Activated CD4-positive, CD25-positive, alpha-beta regulatory T cell treated with anti-CD3 and anti-CD28 coated beads, Interleukin-2, amount 50 U/mL, for 24 hours (primary cell): ENCODE measurements around the gene RIC1.
A peak's percentile ranks its signal among the peaks of the same experiment; 100 is the strongest.
"Not testable (repeated sequence)": the region's sequence is repeated elsewhere in the genome, so short reads cannot be mapped to it uniquely, and the experiment has no call there.

Source experiments
- ATAC-seq, 2 donors: fragments of 150-1000 bp; cut with Tn5 transposase; one replicate each; pipeline ENCODE4 v1.10.0; 2021; ENCODE audit warnings: mild to moderate bottlenecking in 1 of 2, moderate library complexity in 1 of 2

RIC1 gene, protein sequence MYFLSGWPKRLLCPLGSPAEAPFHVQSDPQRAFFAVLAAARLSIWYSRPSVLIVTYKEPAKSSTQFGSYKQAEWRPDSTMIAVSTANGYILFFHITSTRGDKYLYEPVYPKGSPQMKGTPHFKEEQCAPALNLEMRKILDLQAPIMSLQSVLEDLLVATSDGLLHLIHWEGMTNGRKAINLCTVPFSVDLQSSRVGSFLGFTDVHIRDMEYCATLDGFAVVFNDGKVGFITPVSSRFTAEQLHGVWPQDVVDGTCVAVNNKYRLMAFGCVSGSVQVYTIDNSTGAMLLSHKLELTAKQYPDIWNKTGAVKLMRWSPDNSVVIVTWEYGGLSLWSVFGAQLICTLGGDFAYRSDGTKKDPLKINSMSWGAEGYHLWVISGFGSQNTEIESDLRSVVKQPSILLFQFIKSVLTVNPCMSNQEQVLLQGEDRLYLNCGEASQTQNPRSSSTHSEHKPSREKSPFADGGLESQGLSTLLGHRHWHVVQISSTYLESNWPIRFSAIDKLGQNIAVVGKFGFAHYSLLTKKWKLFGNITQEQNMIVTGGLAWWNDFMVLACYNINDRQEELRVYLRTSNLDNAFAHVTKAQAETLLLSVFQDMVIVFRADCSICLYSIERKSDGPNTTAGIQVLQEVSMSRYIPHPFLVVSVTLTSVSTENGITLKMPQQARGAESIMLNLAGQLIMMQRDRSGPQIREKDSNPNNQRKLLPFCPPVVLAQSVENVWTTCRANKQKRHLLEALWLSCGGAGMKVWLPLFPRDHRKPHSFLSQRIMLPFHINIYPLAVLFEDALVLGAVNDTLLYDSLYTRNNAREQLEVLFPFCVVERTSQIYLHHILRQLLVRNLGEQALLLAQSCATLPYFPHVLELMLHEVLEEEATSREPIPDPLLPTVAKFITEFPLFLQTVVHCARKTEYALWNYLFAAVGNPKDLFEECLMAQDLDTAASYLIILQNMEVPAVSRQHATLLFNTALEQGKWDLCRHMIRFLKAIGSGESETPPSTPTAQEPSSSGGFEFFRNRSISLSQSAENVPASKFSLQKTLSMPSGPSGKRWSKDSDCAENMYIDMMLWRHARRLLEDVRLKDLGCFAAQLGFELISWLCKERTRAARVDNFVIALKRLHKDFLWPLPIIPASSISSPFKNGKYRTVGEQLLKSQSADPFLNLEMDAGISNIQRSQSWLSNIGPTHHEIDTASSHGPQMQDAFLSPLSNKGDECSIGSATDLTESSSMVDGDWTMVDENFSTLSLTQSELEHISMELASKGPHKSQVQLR (N-terminal part only)

DNA sequence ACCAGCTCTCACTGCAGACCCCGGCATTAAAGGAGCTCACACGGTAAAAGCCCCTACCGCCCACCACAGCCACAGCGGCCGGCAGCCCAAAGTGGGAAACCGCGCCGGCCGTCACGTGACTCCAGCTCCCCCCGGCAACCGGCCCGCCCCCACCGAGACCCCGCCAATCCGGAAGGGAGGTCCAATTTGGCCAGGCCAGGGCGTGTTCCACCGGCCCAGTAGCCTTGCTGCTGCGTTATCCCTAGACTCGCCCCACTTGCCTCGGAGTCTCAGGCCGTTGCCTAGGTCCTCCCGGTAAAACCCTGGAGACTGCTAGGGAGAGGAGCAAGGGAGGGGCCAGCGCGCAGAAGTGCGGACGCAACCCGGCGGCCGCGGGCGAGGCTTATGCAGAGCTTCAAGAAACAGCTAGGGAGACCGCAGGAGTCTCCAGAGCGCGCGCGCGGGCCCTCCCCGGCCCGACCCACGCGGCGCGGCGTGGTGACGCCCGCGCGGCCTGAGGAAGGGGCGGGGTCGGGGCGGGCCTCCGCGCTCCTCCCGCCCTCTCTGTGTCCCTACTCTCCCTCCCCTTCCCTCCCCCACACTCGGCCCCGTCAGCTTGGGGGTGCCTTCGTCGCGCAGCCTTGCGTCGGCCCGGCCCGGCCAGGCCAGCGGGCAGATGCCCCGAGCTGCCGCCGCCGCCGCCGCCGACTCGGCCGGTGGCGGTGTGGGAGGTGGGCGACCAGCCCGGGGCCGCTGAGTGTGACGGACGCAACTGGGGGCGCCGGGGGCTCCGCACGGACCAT lies at the start of gene RIC1:
RIC1 (plus strand) TSS at position 578 of the 782 bp plus-strand sequence; CDS start at position 781, 203 bp downstream.
- ATAC-seq: peak; percentile 87 to 91

DNA sequence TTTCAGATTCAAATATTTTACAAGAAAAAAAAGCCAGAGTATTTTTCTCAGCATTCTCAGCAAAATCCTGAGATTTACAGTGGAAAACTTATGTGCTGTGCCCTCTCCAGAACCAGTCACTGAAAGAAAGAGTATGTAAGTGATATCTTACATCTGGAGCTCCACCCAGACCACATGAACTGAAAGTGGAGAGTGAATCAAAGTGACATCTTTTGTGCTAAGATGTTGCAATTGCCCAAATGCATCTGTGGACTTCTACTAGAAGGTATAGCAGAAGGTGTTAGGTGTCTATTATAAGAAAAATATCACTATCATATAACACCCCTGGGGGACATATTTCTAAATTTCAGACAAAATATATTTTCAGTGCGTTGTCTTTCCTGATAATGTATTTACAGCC lies 49.0 kb upstream of the RIC1 start:
- ATAC-seq: no peak

DNA sequence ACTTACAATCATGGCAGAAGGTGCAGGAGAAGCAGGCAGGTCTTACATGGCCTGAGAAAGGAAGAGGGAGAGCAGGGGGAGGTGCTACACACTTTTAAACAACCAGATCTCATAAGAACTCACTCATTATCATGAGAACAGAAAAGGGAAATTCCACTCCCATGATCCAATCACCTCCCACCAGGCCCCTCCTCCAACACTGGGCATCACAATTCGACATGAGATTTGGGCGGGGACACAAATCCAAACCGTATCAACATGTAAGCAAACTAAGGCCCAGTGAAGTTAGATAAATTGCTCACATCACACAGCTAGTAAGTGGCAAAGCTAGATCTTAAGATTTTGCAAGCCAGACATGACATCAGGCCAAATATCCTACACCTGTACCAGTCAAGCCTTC lies 48.3 kb upstream of the RIC1 start:
- no peak for ATAC-seq

DNA sequence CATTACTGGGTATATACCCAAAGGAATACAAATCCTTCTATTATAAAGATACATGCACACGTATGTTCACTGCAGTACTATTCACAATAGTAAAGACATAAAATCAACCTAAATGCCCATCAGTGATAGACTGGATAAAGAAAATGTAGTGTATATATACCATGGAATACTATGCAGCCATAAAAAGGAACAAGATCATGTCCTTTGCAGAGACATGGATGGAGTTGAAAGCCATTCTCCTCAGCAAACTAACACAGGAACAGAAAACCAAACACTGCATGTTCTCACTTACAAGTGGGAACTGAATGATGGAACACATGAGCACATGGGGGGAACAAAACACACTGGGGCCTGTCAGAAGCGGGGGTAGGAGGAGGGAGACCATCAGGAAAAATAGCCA lies 47.2 kb upstream of the RIC1 start:
- ATAC-seq: not testable (repeated sequence)

DNA sequence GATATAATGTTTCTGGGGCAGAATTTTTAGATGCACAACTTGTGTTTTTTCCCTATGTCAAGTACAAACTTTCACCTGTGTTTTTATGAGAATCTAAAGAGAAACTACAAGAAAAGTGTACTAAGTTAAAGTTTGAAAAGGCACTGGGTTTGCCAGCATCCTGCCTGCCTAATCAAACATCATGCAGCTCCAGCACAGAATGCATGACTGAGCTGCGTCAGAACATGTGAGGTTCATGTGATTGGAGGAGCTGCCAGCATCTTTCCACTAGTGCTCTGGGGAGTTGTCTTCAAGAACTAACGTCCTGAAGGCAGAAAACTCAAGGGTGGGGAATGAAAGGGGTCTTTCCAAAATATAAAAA lies 46.1 kb upstream of the RIC1 start:
- ATAC-seq: peak; percentile 28 to 33

DNA sequence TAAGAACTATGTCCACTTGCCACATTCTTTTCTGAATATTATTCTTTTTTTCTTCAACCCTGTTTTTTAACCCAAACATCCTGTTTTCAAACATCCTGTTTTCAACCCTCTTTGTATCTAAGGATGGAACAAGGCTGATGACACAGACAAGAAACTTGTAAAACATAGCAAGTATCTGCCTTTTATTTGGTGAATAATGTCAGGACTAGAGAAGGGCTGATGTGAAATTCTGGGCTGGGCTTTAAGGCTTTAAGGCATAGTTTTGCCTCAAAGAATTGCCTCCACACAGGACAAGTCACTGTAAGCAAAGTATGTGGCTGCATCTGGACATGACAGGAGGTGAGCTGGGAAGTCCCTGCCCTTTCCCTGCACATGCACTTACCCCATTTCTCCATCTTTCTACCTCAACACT lies 42.5 kb upstream of the RIC1 start:
- ATAC-seq: peak in 1 of 2 donors; percentile 25

DNA sequence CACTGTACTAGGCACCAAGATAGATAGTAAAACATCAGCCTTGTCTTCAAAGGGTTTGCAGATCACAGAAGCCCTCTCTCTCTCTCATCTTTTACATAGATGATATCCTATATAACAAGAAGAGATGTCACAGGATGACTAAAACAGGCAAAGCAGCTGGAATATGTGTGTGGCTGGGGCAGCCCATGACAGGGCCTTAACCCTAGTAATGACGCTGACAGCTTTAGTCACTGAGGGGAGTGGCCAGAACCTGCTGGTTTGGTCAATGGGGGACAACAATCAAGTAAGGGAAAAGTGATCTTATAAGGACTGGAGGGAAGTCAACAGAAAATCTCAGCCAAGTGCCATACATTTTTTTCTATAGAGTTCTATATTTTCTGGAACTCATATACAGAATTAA lies 41.9 kb upstream of the RIC1 start:
- peak; percentile 70 to 74 for ATAC-seq

DNA sequence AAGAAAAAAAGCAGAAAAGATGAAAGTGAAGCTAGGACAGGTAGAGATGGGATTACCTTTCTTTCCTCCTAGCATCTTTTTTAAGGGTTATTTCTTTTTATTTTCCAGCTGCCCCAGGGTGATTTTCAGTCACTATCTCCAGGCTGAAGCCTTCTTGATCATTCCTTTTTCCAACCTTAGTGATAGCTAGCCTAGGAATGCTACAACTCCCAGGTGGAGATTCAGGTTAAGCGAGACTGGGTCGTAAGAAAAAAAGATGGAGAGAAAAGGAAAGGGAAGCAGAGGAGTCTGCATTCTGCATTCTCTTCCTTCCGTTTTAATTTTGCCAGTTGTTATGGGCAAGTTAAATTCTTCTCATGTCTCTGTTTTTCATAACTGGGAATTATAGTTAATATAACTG lies 36.7 kb upstream of the RIC1 start:
- ATAC-seq: no peak

DNA sequence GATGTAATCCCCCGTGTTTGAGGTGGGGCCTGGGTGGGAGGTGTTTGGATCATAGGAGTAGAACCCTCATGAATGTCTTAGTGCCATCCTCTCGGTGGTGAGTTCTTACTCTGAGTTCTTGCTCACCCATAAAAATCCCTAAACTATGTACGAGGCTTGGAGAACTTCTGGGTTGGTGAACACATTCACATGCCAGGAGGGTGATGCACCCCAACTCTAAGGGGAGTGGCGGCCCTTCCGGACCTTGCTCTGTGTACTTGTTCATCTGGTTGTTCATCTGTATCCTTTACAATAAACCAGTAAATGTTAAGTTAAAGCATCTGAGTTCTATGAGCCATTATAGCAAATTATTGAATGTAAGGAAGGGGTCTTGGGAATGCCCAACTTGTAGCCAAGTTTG lies 36.0 kb upstream of the RIC1 start:
- no peak for ATAC-seq

DNA sequence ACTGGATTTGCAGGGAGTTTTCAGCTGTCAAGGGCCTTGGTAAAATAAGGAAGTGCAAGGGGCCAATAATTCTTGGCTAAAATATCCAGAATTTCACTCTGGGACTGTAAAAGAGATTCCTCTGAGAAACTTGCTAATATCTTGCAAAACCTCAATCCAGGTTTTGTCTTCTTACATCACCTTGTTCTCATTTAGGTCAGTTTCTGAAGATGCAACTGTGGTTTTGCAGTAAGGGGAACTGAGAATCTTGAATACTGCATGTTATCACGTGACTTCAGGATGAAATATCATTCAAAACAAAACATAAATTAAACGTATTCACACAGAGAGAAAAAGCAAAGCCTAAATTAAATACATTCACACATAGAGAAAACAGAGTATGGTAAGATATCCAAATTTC lies 35.0 kb upstream of the RIC1 start:
- peak in 1 of 2 donors; percentile 43 for ATAC-seq

DNA sequence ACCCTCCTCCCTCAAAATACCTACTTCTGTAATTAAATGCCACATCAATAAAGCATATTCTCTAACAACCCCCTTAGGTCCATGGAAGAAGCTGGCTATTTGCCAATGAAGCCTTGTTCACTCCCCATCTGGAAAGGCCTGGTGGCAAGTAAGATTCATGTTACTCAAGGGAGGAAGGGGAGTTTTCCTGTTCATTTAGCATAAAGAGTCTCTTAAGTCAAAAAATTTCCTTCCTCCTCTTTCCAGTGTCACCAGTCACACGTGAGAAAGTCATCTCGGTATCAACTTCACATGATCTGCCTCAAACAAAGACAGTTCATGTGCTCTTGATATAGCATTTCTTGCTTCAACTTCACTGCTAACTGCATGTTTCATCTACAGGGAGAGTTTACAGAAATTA lies 32.7 kb upstream of the RIC1 start:
- ATAC-seq: no peak

DNA sequence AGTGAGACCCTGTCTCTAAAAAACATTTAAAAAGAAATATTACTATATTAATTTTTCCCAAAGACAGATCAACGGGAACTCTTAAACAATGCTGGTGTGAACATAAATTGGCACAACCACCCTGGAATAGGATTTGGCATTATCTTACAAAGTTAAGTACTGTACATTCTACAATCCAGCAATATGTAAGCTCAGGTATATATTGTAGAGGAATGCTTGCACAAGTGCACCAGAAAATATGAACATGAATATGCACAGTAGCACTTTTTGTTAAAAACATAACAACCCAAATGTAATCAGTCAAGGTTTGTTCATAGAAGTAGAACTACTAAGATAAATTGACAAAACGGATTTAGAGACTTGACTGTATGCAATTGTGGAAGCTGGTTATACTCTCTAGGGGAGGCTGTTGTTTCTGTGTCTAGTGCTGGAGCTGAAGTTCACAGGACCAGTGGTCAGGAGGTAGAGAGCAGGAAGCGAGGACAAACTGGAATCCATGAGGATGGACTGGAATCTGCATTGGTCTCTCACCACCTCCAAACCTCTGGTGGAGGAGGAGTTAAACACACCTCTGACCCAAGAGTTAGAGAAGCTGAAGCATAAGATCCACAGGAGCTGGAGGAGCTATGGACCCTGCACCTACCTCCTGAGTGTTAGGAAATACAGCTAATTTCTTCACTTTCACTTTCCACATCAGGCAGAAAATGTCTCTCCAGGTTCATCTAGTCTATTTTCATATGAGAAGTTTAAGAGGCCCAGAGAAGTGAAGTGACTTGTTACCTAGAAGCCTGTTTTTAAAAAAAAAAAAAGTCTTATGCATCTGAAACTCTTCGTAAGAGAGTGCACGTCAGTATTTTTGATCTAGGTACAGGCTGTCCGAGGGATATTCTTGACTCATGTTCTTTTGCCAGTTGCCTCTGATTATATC lies 20.3 kb upstream of the RIC1 start:
- ATAC-seq: peak; percentile 72 to 73

DNA sequence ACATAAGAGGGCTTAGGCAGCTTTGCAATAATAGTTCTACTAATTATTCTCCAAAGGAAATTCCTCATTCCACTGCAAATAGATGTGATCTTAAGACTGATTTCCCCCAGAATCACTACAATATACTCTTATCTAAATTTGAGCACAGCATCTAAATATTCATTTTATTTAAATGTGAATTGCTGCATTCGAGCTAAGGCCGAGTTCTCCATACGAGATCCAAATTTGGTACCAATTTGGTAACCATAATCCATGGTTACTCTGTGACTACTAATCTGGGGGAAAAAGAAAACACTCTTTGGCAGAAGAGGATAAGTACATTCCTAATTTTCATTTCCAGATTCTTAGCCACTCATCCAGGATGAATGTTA lies 19.7 kb upstream of the RIC1 start:
- ATAC-seq: no peak

DNA sequence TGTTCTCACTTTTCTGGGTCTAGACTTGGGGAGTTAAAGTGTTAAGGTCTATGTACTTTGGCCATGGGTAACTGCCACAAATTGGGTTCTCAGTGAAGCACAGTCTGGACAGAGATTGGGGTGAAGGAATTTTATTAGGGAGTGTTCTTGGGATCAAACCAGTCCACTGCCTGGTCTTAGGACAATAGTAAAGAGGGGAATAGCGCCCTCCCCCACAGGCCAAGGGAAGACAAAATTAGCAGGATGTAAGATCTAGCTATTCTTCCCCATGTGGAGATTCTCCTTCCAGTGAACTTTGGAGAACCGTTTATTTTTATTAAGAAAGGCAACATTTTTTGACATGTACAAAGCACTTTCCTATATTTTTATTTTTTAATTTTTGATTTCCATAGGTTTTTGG lies 18.4 kb upstream of the RIC1 start:
- ATAC-seq: no peak

DNA sequence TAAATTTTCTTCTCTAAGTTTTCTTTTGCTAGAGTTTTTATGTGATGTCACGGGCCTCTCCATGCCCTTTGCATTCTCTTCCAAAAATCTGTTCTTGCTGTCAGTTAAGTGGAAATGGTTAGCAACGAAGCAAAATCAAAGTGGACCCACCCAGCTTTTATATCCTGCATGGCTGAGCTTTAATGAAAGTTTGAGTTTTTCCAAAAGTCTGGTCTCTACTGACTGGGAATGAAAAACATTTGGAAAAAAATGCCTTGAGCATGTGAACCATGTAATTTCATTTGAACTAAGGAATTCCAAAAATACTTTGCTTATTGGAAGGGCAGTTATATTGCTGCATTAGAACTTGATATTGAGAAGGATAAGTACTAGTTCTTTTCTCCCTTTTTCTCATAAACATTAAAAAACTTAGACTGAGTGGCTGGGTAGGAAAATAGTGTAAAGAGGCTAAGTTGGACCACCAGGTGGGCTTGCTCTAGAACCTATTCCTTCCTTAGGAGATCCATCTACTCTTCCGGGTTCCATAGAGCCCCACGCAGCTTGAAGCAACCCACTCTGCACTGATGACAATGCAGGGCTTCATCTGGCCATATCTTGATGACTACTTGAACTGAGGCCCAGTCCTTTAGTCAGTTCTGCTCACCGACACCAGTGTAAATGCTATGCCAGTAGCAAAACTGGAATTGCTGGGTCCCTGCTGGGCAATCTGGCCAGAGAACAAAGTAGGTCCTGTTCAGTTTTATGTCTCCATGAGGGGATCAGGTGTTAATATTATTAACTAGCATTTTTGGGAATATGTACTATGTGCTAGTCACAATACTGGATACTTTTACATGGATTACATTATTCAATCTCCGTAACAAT lies 17.4 kb upstream of the RIC1 start:
- ATAC-seq: no peak

DNA sequence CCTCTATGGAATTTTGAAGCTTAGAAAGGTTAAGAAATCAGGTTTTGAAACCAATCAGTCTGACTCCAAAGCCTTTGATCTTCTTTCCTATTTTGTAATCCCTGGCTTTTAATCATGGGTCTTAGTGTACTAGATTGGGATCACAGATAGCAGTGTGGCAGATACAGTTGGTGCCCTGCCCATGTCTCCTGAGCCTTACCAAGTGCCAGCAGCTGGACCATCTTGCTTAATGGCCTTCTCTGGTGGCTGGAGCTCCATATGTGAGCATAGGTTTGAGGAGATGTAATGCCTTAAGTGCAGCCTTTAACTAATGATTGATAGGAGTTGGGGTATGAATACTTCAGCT lies 16.7 kb upstream of the RIC1 start:
- no peak for ATAC-seq

DNA sequence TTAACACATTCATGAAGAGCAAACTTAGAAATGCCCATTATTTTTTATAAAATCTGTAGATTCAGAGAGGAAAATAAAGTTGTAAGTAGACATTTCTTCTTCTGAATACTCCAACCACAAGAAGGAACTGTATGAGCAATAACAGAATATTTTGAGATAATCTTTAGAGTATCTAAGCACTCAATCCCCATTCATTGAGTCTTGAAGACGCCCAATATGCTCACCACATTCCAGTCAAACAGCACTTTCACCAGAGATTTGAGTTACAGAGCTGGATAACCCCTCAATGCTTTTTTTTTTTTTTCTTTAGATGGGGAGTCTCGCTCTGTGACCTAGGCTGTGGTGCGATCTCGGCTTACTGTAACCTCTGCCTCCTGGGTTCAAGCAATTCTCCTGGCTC lies 14.7 kb upstream of the RIC1 start:
- ATAC-seq: no peak

DNA sequence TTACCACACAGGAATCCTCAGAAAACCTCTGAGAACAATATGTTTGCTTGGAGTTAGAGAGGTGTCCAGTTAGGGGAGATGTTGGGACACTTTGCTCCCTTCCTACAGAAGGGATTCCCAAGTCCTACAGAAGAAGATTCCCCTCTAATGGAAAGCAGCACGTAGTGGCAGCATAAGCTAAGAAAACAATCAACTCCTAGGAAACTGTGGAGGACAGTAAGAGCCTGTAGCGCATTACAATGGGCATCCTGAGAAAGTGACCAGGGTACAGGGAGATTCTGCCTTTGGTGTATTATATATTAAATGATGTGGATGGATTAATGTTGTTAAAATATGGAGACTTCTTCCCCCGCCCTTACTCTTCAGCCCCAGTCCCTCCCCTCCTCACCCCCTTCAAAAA lies 13.9 kb upstream of the RIC1 start:
- ATAC-seq: no peak

DNA sequence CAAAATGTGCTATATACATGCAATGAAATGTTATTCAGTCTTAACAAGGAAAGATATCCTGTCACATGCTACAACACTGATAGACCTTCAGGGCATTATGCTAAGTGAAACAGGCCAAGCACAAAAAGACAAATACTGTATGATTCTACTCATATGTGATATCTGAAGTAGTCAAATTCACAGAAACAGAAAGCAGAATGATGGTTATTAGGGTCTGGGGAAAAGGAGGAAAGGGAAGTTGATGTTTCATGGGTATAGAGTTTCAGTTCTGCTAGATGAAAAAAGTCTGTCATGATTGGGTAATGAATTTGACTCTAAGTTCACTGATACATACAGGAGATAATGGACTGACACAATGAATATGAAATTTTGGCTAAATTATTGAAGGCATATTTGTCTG lies 11.2 kb upstream of the RIC1 start:
- ATAC-seq: peak; percentile 82 to 86

DNA sequence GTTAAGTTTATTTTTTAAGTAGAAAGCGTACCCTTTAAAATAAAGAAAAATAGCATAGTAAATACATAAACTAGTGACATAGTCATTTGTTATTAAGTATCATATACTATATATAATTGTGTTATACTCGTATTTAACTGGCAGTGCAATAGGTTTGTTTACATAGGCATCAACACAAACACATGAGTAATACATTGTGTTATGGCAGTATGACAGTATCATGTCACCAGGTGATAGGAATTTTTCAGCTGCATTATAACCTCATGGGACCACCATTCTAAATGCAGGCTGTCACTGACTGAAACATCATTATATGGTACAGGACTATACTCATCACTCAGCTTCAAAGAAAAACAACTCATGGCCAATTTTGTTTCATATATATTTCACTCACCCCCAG lies 8.4 kb upstream of the RIC1 start:
- no peak for ATAC-seq
